ENCODE measurements around the gene MAP2K5. TPM values are rescaled to one million over a fixed set of nuclear protein-coding genes. Genes with fewer than 3 reads are reported as not detected.

The MAP2K5 gene
- total RNA-seq, 2 experiments from 2014 or later = 17.0 to 20.8 TPM

DNA sequence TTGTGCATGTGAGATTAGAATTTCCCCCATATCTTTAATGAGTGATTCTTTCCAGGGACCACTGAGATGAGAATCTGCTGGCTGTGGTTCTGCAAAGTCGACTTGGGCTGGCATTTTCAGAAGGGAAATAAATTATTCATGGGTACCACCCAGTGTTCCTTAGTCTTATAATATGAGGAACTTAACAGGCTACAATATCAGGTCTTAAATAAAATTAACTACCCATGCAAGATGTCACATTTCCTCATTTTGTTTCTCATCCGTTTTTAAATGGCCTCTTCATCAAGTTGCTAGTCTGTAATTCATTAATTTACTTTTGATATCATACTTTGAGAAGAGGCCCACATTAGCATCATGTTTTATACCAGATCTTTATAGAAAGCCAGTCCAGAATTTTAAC is 224.5 kb downstream of the MAP2K5 start:
- Mint-ChIP-seq H3K27ac (no peak overlapping the region), H3K4me1 (peaks cover 41% of the 10 kb centered on the region), H3K36me3 (peaks cover 7% of the 10 kb centered on the region), H3K27me3 (no peaks in the 10 kb centered on the region), H3K4me3 (no peak overlapping the region), H3K9me3 (no peaks in the 10 kb centered on the region)
- no peak for DNase-seq

DNA sequence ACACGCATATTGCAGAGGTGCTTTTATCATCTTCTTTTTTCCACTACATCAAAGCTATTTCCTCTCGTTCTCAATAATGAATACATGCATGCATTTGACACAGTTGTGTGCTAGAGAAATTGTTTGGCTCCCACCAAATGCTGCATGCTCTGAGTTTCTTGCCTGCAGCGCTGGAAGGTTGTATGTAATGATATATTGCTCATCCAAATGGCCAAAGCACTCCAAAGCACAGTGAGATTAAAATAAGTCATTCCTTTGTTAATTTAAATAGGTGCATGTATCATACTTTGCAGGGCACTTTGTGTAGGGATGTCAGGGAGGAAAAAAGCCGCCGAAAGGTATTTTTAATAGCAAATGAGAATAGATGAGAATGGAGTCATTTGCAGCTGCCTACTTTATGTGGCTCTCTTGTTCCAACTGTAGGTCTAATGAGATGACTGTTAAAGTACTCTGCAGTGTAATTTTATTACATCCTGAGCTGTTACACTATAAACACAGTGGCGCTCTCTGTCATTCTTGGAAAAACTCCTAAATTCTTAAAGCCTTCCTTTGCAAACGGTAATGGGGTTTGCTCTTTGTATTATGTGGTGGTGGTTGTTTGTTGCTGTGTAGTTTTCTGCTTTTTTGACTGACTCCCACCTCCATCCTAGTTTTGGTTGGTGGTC is 225.9 kb downstream of the MAP2K5 start:
- Mint-ChIP-seq H3K4me3 (no peak overlapping the region), H3K4me1 (peaks cover 26% of the 10 kb centered on the region), H3K27me3 (no peaks in the 10 kb centered on the region), H3K27ac (no peak overlapping the region), H3K36me3 (peaks cover 7% of the 10 kb centered on the region), H3K9me3 (no peaks in the 10 kb centered on the region)
- DNase-seq = no peak

DNA sequence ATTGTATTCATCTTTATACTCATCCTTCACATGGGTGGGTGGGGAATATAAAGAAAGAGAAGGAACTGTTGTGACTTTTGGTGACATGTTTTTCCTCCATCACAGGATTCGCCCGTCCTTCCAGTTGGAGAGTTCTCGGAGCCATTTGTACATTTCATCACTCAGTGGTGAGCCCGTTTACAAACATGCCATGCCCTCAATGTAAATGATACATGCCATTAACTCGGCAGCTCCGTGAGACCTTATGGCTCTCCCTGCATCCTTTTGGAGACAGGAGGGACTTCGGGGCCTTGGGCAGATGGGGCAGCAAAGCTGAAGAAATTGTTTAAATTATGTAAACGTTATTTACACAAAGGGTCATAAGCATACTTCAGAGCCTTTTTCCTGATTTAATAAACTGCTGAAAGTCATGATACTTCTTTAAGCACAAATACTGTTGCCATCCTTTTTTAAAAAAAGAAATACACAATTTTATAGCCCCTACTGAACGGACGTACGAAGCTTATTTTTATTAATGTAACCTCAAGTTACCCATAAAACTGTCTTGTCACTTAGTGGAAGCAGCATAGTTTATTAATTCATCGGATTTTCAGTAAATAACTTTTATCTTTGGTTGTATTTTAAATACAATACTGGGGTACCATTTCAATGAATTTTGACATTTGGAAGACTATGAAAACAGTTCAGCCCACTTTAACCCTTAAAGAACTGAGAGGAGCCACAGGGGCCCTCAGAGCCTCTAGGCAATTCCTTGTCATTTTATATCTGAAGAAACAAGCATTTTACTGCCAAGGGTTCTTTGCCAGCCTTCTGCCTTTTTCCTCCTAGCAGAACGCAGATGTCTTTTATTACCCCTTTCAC is 227.2 kb downstream of the MAP2K5 start:
- H3K27ac Mint-ChIP-seq = no peak overlapping the region
- peaks cover 9% of the 10 kb centered on the region for H3K36me3 Mint-ChIP-seq
- no peaks in the 10 kb centered on the region for H3K27me3 Mint-ChIP-seq
- no peak for DNase-seq
- no peak overlapping the region for H3K4me3 Mint-ChIP-seq
- no peaks in the 10 kb centered on the region for H3K9me3 Mint-ChIP-seq
- H3K4me1 Mint-ChIP-seq = peaks cover 16% of the 10 kb centered on the region

DNA sequence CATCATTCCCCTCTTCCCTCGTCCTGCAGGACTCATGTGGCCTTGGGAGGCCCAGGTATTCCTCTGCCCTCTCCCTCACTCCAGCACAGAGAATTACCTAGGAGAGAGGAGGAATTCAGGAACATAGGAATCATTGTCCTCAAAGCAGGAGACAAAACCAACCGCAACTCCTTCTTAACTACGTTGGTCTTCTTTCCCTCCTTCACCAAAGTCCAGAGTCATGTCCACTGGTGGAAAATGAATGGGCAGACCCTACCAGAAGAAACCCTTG is 227.8 kb downstream of the MAP2K5 start:
- H3K4me3 Mint-ChIP-seq = no peak overlapping the region
- H3K9me3 Mint-ChIP-seq = no peaks in the 10 kb centered on the region
- DNase-seq = no peak
- peaks cover 16% of the 10 kb centered on the region for H3K4me1 Mint-ChIP-seq
- no peaks in the 10 kb centered on the region for H3K27me3 Mint-ChIP-seq
- H3K36me3 Mint-ChIP-seq = peaks cover 9% of the 10 kb centered on the region
- H3K27ac Mint-ChIP-seq = no peak overlapping the region

DNA sequence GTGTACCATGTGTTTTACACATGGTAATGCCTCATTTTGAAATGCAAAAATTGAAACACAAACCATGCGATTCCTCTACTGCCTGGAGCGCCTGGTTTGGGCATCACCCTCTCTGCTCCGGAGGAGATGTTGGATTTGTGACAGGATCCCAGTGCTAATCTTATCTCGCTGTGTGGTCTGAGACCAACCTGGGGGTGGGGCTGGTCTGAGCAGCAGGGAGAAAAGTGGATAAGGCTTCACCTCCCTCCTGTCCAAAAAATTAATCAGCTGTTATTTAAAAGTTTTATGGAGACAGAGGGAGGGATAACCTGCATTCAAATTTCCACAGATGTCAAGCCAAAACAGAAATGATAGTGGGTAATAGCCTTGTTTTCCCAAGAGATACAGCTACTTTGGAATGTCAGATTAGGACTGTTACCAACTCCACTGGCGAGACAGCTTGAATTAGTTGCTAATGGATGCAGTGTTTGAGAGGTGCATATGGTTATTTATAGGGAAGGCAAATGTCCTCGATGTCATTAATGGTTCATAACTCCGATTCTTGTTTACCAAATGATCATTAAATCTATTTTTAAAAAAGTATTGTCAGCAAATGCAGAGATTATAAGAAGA is 228.8 kb downstream of the MAP2K5 start:
- Mint-ChIP-seq H3K4me1 (peaks cover 9% of the 10 kb centered on the region), H3K27ac (no peak overlapping the region), H3K9me3 (no peaks in the 10 kb centered on the region), H3K4me3 (no peak overlapping the region), H3K36me3 (peaks cover 6% of the 10 kb centered on the region), H3K27me3 (no peaks in the 10 kb centered on the region)
- DNase-seq = no peak

DNA sequence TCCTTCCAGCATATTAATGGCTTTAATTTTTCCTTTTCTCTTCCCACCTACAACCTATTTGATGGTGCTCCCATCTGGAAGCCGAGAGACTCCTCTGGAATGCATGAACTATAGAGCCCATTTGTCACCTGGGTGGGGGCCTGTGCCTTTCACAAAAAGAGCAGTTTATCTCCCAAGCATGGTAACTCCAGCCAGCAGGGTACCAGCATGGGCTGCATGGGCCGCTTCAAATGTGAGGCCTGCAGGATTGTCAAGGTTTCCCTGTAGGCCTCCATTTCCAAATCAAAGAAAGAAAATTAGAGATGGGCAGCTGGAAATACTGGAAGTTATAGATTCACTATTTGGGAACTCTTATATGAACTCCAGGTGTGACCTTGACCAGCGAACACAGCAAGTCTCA is 232.1 kb downstream of the MAP2K5 start:
- H3K4me1 Mint-ChIP-seq = no peaks in the 10 kb centered on the region
- H3K9me3 Mint-ChIP-seq = no peaks in the 10 kb centered on the region
- peaks cover 4% of the 10 kb centered on the region for H3K36me3 Mint-ChIP-seq
- no peak for DNase-seq
- H3K27me3 Mint-ChIP-seq = no peaks in the 10 kb centered on the region
- no peak overlapping the region for H3K27ac Mint-ChIP-seq
- no peak overlapping the region for H3K4me3 Mint-ChIP-seq

DNA sequence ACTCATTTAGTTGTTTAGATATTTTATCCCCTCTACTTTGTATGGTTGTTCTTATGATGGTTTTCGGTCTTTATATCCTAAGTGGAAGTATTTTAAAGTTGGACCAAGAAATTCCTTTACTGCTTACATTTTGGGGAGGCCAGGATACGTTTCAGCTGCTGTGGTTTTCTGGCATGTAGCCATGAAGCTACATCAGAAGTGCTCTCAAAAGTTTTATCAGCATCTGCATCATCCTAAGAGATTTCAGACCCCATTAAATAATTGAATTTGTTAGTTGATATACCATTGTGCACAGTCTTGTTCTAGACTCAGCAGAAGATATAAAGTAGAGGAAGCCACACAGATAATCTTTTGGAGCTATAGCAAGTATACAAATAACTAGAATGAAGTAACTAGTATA is 232.7 kb downstream of the MAP2K5 start:
- H3K4me1 Mint-ChIP-seq = no peaks in the 10 kb centered on the region
- H3K27me3 Mint-ChIP-seq = no peaks in the 10 kb centered on the region
- DNase-seq = no peak
- H3K9me3 Mint-ChIP-seq = no peaks in the 10 kb centered on the region
- no peak overlapping the region for H3K4me3 Mint-ChIP-seq
- H3K27ac Mint-ChIP-seq = no peak overlapping the region
- peaks cover 4% of the 10 kb centered on the region for H3K36me3 Mint-ChIP-seq

DNA sequence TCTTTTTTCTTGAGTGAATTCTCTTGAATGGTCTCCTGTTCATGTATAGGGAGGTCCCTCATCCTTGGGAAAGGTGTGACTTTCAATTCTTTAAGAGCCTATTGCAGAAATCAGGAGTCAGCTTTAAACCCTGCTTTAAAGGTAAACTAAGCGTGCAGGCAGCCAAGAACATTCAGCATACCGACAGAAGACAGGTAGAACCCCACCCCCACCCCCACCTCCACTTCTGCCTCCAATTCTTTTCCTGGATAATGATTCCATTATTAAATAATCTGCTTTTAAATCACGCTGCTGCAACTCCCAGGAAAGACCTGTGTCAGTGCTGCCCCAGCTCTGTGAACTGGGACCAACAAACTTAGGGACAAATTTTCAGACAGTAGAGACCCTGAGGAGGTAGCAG is 233.5 kb downstream of the MAP2K5 start:
- Mint-ChIP-seq H3K36me3 (peaks cover 4% of the 10 kb centered on the region), H3K27ac (no peak overlapping the region), H3K4me3 (no peak overlapping the region), H3K27me3 (no peaks in the 10 kb centered on the region), H3K4me1 (no peaks in the 10 kb centered on the region), H3K9me3 (no peaks in the 10 kb centered on the region)
- no peak for DNase-seq

DNA sequence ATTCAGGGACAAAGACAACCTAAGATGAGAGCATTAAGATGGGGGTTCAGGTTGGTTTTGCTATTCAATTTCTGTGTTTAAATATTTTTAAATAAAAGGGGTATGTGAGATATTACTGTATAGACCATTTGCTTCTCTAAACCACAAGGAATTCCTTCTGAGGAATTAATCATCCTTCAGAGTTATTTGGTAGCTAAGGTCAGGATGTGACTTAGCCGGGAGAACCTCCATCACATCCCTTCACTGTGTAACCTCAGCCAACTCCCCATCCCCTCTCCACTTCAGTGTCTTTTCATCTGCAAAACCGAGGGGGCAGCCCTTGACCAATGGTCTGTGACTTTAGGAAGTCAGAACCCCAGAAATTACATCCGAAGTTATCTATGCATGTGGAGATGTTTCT is 234.1 kb downstream of the MAP2K5 start:
- Mint-ChIP-seq H3K27me3 (no peaks in the 10 kb centered on the region), H3K4me3 (no peak overlapping the region), H3K9me3 (no peaks in the 10 kb centered on the region), H3K27ac (no peak overlapping the region), H3K4me1 (no peaks in the 10 kb centered on the region), H3K36me3 (peaks cover 4% of the 10 kb centered on the region)
- DNase-seq = no peak

DNA sequence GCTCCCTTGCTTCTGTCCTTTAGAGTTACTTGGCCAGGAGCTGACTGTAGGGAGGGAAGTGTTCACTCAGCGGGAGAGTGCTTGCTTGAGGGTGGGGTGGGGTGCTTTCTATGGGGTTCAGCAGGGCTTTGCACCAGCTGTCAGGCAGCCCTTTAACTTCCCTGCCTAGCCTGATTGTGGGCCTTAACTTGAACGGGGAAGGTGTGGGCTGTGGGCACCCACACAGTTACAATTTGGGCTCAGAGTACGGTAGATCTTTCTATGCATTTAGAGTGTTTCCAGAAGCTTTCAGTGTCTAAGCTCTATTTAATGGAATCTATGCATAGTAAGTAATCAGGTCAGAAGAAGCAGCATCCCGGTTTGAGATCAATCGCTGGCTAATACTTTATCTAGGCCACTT is 234.6 kb downstream of the MAP2K5 start:
- H3K27ac Mint-ChIP-seq = no peak overlapping the region
- H3K36me3 Mint-ChIP-seq = peaks cover 4% of the 10 kb centered on the region
- H3K9me3 Mint-ChIP-seq = no peaks in the 10 kb centered on the region
- no peaks in the 10 kb centered on the region for H3K27me3 Mint-ChIP-seq
- no peaks in the 10 kb centered on the region for H3K4me1 Mint-ChIP-seq
- no peak overlapping the region for H3K4me3 Mint-ChIP-seq
- no peak for DNase-seq

DNA sequence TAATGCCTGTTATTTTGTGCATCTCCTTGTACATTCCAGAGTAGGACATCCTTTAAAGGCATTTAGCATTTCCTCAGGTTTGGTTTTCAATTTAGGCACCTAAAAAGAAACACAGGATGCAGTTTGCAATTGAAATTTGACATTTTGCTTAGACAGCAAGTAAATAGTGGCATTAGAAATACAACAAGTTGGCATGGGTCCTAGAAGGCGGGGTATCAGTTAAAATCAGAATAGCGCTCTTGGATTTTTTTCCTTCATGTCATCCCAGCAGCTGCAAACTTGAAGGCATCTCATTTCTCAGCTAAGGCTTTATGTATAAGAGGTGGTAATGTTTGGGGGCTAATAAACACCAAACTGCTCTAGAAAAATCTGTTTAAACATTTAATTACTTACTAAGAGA is 235.3 kb downstream of the MAP2K5 start:
- Mint-ChIP-seq H3K4me3 (no peak overlapping the region), H3K27me3 (no peaks in the 10 kb centered on the region), H3K36me3 (peaks cover 4% of the 10 kb centered on the region), H3K4me1 (peaks cover 1% of the 10 kb centered on the region), H3K27ac (no peak overlapping the region), H3K9me3 (no peaks in the 10 kb centered on the region)
- DNase-seq = no peak

DNA sequence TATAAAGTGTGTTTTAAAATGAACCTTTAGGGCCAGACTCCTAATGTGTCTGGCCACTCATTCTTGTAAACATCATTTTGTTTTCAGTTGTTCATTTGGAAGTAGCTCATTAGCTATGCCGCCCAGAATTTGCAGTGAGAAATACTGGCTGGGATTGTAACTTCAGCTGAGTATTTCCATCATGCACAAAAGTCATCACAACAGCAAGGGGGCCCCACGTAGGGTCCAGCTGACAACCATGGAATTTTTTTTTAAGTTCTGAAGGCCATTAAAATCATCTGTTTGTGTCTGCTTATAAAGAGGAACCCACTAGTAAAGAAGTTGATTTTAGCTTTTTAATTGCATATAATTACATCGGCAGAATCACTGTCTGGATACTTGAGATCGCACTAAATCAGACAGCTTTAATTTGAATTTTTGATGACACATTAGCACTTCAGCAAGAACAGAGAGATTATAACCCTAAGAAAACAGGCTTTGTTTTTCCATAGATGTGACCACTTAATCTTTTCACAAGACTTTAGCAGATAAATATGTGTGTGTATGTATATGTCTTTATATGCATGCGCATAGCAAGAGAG is 236.6 kb downstream of the MAP2K5 start:
- Mint-ChIP-seq H3K27ac (no peak overlapping the region), H3K4me3 (no peak overlapping the region), H3K27me3 (no peaks in the 10 kb centered on the region), H3K36me3 (peaks cover 4% of the 10 kb centered on the region), H3K9me3 (no peaks in the 10 kb centered on the region), H3K4me1 (peaks cover 11% of the 10 kb centered on the region)
- DNase-seq = no peak

DNA sequence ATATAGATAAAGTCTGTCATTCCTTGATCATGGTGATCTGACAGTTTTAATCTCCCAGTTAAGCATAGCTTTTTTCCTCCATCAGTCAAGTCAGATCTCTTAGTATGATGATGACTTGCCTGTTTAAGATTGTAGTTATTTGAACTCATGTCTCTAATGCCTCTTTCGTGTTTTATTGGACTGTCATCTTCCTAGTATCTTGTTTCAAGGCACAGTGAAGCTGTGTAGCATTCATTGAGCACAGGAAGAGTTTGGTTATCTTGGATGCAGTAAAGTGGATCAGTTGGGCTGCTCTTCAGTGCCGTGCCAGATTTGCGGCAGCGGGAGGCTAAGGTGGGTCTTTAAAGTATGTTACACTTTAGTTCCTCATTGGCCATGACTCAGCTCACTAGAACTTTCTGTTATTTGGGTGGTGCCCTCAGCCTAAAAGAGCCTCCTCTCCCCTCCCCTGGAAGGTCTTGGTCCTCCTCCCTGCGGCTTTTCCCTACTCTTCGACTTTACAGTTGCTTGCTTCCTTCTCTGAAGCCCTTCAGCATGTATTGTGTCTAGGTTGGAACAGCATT is 237.1 kb downstream of the MAP2K5 start:
- Mint-ChIP-seq H3K36me3 (peaks cover 2% of the 10 kb centered on the region), H3K27me3 (no peaks in the 10 kb centered on the region), H3K9me3 (no peaks in the 10 kb centered on the region), H3K27ac (no peak overlapping the region), H3K4me3 (no peak overlapping the region), H3K4me1 (peaks cover 17% of the 10 kb centered on the region)
- no peak for DNase-seq

DNA sequence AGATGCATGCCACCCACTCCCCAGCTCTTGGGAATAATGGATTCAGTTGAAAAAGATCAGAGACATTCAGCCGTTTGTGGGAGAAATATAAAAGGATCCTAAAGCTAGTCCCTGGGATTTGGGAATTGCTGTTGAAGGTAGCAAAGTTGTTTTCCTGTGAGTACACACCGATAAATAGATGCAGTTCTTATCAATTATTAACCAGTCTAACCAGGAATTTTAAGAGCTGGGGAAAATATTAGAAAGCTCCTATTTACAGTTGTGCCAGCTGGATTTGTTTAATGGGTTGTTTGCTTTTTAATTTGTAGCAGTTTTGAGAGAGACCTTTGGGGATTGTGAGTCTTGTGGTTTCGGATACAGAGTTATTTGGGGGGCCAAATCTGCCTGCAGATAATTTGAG is 238.6 kb downstream of the MAP2K5 start:
- no peaks in the 10 kb centered on the region for H3K9me3 Mint-ChIP-seq
- no peaks in the 10 kb centered on the region for H3K27me3 Mint-ChIP-seq
- DNase-seq = no peak
- no peak overlapping the region for H3K4me3 Mint-ChIP-seq
- H3K36me3 Mint-ChIP-seq = peaks cover 5% of the 10 kb centered on the region
- H3K27ac Mint-ChIP-seq = no peak overlapping the region
- H3K4me1 Mint-ChIP-seq = peaks cover 22% of the 10 kb centered on the region

DNA sequence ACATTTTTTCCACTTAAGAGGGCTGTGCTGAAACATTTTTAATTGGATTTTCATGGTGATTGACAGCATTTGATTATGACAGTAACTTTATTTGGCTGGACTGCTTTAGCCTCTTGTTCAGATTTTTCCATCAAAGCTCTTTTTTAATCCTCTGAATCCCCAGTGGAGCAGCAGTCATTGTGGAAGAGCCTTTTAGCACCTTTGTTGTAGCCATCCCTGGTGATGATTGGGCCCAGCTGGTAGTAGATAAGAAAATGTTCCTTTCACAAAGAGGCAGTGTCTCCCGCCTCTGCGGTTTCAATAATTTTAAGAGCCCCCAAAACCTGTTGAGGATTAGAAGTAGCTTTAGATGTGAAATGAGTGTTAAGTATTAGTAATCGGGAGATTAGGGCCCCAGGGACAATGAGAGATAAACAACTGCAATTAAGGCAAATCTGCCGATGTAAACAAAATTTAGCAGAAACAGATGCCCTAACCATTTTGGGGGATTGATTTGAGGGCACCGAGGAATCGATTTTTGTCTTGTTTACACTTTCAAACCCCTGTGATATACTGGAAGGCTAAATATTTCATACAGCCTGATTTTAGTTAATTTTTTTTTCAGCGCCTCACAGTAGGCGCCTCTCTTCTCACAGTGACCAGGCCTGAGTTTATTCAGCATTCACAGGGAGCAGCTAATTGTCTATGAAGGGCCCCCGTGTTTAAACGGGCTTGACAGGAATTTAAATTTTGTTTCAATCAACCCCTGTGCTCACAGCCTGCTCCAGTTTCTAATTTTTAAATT is 239.6 kb downstream of the MAP2K5 start:
- H3K4me3 Mint-ChIP-seq = no peak overlapping the region
- no peaks in the 10 kb centered on the region for H3K9me3 Mint-ChIP-seq
- no peaks in the 10 kb centered on the region for H3K27me3 Mint-ChIP-seq
- peaks cover 5% of the 10 kb centered on the region for H3K36me3 Mint-ChIP-seq
- H3K27ac Mint-ChIP-seq = no peak overlapping the region
- DNase-seq = no peak
- H3K4me1 Mint-ChIP-seq = peaks cover 22% of the 10 kb centered on the region

Data from activated naive CD8-positive, alpha-beta T cell treated with anti-CD3 and anti-CD28 coated beads for 36 hours (primary cell).